Psoas muscle (tissue), 8 donors: Measurements from ENCODE around the gene CDC42EP2. TPM values are rescaled to one million over a fixed set of nuclear protein-coding genes. Genes with fewer than 3 reads are reported as not detected.

Source experiments
- ATAC-seq, 4 donors: fragments of 200-7000 bp; cut with Tn5 transposase; one replicate each; pipeline ENCODE4 v1.9.1; 2020; ENCODE audit warnings: moderate library complexity in 3 of 4, mild to moderate bottlenecking in 2 of 4
- DNase-seq, 2 donors: peaks; one replicate each; pipeline ENCODE4 v3.0.0-alpha.2; 2020
- H3K27ac ChIP-seq: fragments of 200-600 bp; one replicate; pipeline ENCODE4 v1.8.0; 2022
- H3K27me3 ChIP-seq, 3 donors: fragments of 200-600 bp in 1 of 3; one replicate each; pipeline versions ENCODE4 v1.6.1 to v1.8.0; 2013 to 2022; ENCODE audit warnings: low read length in 2 of 3, mild to moderate bottlenecking in 2 of 3, moderate library complexity in 1 of 3; ENCODE audit not compliant: insufficient read depth in 3 of 3
- H3K36me3 ChIP-seq, 2 donors: fragments of 200-600 bp in 1 of 2; one replicate each; pipeline versions ENCODE4 v1.6.1 to v1.8.0; 2013 to 2022; ENCODE audit warnings: low read depth in 1 of 2, mild to moderate bottlenecking in 1 of 2, moderate library complexity in 1 of 2; ENCODE audit not compliant: insufficient read depth in 1 of 2
- H3K4me1 ChIP-seq: fragments of 200-600 bp; one replicate; pipeline ENCODE4 v1.8.0; 2022
- H3K4me3 ChIP-seq: fragments of 200-600 bp; one replicate; pipeline ENCODE4 v1.8.0; 2022; ENCODE audit warnings: mild to moderate bottlenecking
- H3K9me3 ChIP-seq: fragments of 200-600 bp; one replicate; pipeline ENCODE4 v1.8.0; 2022
- WGBS, 3 donors: extraction: QIAGEN DNeasy Blood & Tissue Kit; methylation state at CpG; one replicate each; pipeline versions ENCODE4 v1.1.6 to v1.1.7; 2013; 5-methylcytosine and 5-hydroxymethylcytosine counted together
- intact Hi-C, 2 donors: fragments of 100-400 bp; cut with DNase I; formaldehyde crosslinking; loops; one replicate each; pipeline versions ENCODE4 v1.11.0 to v1.14.2; 2022
- polyA plus RNA-seq, 3 donors: library from polyadenylated mRNA; stranded (reverse); fragments of 200-250 nt; gene quantifications; one replicate each; pipeline ENCODE4 v1.2.3, GENCODE V29; 2013
- total RNA-seq, 4 donors: library from RNA; stranded (reverse); fragmentation: NEBNext Ultra II Directional in 2 of 4; extraction: Animal tissue kit (Norgen Biotek cat#: 25700) in 2 of 4; gene quantifications; one replicate each; pipeline versions ENCODE4 v1.2.1 to v1.2.4, GENCODE V29; 2021 to 2023
- TF ChIP-seq, protein P1 (sequence below): fragments of 200-600 bp; IDR thresholded peaks from one replicate; pipeline ENCODE4 v1.8.0; 2022; ENCODE audit warnings: antibody characterized with exemption
- donor health status: healthy with polysubstance abuse.
- donor health status: DM: no; HTN: no; CAD: no; lungs with moderate emphysema.
- donor health status: Bipolar disorder and iron deficiency.
- donor health status: healthy.
- donor health status: DM: yes; HTN: yes; CAD: no.
- donor health status: DM: no; HTN: no; CAD: no.
- donor health status: DM: no; HTN: no; CAD: no.
- donor health status: DM: yes; HTN: yes; CAD: no.

Gene CDC42EP2
- total and polyA plus RNA-seq, 7 donors = 2.7 to 7.3 (median 5.9) TPM

DNA sequence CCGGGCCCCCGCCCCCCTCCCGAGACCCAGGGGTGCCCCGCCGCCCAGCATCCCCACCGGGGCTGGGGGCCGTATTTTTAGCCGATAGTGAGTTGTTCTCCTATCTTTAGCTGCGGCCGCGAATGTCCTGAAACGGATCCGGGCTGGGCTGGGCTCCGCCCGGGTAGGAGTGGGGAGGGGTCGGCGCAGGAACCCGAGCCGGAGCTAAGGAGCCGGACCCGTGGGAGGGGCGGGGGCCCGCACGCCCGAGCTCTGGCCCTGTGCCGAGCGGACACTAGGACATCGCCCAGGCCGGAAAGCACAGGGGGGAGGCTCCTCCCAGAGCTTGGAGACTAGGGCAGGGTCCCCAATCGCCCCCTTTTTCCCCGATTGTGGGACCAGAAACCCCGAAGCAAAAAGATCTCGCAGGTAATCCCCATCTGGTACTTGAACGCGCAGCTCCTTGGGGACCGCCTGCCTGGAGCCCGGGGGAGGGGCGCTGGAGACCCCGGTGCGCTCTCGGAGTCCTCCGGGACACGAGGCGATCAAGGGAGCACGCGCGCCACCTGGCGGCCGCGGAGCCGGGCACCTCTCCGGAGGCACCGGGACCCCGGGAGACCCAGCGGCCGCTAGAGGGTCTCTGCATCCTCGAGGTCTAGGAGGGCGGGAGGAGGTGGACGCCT is 669 bp downstream of the CDC42EP2 start:
- Histone ChIP-seq H3K36me3 (peaks cover 0 to 2% of the 10 kb centered on the region in 2 donors), H3K9me3 (no peaks in the 10 kb centered on the region), H3K4me3 (peak overlapping the region; percentile 78), H3K27me3 (no peaks in the 10 kb centered on the region), H3K27ac (peak overlapping the region; percentile 80), H3K4me1 (peaks cover 19% of the 10 kb centered on the region)
- peak; percentile 60 to 82 (median 70) for ATAC-seq
- 0% methylated on average over 53 to 59 of the region's 59 CpGs for WGBS, 3 donors
- TF ChIP-seq, protein P1, sequence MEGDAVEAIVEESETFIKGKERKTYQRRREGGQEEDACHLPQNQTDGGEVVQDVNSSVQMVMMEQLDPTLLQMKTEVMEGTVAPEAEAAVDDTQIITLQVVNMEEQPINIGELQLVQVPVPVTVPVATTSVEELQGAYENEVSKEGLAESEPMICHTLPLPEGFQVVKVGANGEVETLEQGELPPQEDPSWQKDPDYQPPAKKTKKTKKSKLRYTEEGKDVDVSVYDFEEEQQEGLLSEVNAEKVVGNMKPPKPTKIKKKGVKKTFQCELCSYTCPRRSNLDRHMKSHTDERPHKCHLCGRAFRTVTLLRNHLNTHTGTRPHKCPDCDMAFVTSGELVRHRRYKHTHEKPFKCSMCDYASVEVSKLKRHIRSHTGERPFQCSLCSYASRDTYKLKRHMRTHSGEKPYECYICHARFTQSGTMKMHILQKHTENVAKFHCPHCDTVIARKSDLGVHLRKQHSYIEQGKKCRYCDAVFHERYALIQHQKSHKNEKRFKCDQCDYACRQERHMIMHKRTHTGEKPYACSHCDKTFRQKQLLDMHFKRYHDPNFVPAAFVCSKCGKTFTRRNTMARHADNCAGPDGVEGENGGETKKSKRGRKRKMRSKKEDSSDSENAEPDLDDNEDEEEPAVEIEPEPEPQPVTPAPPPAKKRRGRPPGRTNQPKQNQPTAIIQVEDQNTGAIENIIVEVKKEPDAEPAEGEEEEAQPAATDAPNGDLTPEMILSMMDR = peak; percentile 96
- DNase-seq = peak; percentile 81 to 90
- intact Hi-C loops = loop anchor here in 1 of 2 donors (1.0 kb wide), 1 partner anchor 40 kb away; no protein-coding TSS in a partner anchor

DNA sequence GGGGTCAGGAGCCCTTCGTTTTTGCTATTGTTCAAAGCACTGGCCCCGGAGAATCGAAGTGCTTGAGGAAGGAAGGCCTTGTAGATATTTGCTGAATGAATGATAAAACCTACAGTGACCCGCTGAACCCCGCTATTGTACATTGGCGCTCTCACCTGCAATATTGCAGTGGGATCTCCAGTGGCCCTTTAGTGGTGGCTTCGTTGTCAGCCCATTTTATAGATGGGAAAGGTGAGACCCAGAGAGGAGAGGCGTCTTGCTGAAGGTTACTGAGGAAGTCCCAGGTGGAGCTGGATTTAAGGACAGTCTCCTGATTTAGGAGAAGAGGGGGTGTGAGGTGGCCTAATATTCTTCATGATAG is 1.2 kb downstream of the CDC42EP2 start:
- peak overlapping the region; percentile 80 for H3K27ac ChIP-seq
- peaks cover 0 to 7% of the 10 kb centered on the region in 2 donors for H3K36me3 ChIP-seq
- peak overlapping the region; percentile 78 for H3K4me3 ChIP-seq
- intact Hi-C loops = loop anchor here (1.0 kb wide), 1 partner anchor 41 kb away; no protein-coding TSS in a partner anchor
- ATAC-seq = no peak
- no peaks in the 10 kb centered on the region for H3K9me3 ChIP-seq
- DNase-seq = no peak
- peaks cover 19% of the 10 kb centered on the region for H3K4me1 ChIP-seq
- no peaks in the 10 kb centered on the region for H3K27me3 ChIP-seq
- TF ChIP-seq, protein P1 = no peak
- 8 to 9% (median 8%) methylated on average over 8 of the region's 8 CpGs for WGBS, 3 donors

DNA sequence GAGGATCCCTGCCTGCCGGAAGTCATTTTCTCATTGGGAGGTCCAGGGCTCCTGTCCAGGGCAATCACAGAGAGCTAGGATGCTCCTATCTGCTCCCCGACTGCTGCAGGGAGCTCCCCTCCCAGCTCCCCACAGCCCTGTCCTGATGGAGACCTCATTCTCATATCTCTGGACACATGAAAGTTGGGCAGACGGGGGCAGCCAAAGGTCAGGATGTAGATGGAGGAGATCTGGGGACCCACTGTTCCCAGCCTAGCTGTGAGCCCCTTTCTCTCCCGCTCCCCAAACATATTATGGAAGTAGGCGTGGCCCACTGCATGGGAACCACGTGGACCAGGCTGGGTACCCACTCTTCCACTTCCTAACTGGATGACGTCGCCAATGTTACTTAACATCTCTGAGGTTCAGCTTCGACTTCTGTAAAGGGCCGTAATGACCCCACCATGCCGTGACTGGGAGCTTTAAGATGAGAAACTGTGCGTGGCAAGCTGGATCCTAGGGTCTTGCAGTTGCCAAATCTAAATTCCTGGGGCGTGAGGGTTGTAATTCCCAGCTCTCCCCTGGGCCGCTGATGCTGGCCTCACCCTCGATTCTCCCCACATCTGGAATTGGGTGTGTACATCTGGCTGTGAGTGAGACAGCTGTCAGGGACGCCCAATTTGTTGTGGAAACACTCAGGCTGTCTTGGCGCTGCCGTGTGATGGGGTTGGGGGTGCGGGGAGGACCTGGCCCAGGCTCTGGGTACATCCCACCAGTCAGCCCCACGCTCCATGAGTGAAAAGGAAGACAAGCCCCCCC is 1.8 kb downstream of the CDC42EP2 start:
- DNase-seq (peak; percentile 69 to 86), ATAC-seq (peak in 2 of 4 donors; percentile 16 to 19)
- H3K36me3 ChIP-seq = peaks cover 0 to 13% of the 10 kb centered on the region in 2 donors
- TF ChIP-seq, protein P1 = no peak
- H3K4me1 ChIP-seq = peaks cover 15% of the 10 kb centered on the region
- 29 to 43% (median 34%) methylated on average over 20 of the region's 20 CpGs for WGBS, 3 donors
- intact Hi-C loops = loop anchor here in 1 of 2 donors (1.0 kb wide), 1 partner anchor 41 kb away; no protein-coding TSS in a partner anchor
- H3K9me3 ChIP-seq = no peaks in the 10 kb centered on the region
- H3K4me3 ChIP-seq = peak overlapping the region; percentile 78
- no peaks in the 10 kb centered on the region for H3K27me3 ChIP-seq
- H3K27ac ChIP-seq = peak overlapping the region; percentile 80

GRCh38 chr11:65317025-65317786 is 2.5 kb downstream of the CDC42EP2 start:
- intact Hi-C loops = no loop called here
- Histone ChIP-seq H3K9me3 (no peaks in the 10 kb centered on the region), H3K27ac (peak overlapping the region; percentile 80), H3K4me3 (peak overlapping the region; percentile 78), H3K4me1 (peaks cover 20% of the 10 kb centered on the region), H3K27me3 (no peaks in the 10 kb centered on the region), H3K36me3 (peaks cover 0 to 20% of the 10 kb centered on the region in 2 donors)
- 45 to 54% (median 47%) methylated on average over 12 to 13 of the region's 13 CpGs for WGBS, 3 donors
- DNase-seq = peak; percentile 82 to 91
- ATAC-seq = peak in 2 of 4 donors; percentile 2 to 18
- TF ChIP-seq, protein P1 = no peak
